HepG2 (cell line): ENCODE data around the gene DUSP7.

Experiments
- EZH2 ChIP-seq: conservative IDR thresholded peaks from 2 replicates; pipeline ENCODE4 v1.6.1; 2012; ENCODE audit warnings: mild to moderate bottlenecking, low read depth, low read length, moderate library complexity
- FOXP1 ChIP-seq, 2 experiments: fragments of 450-650 bp in 1 of 2; IDR thresholded peaks; 2 replicates each; pipeline ENCODE4 v1.6.1; 2017 to 2018; ENCODE audit warnings: antibody characterized with exemption in 1 of 2
- STAT5B ChIP-seq: sonication (generic); formaldehyde crosslinking; IDR thresholded peaks from 2 replicates; pipeline ENCODE4 v1.4.0; 2020; ENCODE audit warnings: missing genetic modification reagents
- ZFP36L1 ChIP-seq: sonication (generic); formaldehyde crosslinking; IDR thresholded peaks from 2 replicates; pipeline ENCODE4 v1.8.0; 2022; ENCODE audit warnings: mild to moderate bottlenecking, missing genetic modification reagents, moderate library complexity
- ZSCAN30 ChIP-seq: sonication (generic); formaldehyde crosslinking; IDR thresholded peaks from 2 replicates; pipeline ENCODE4 v1.5.0; 2020; ENCODE audit warnings: mild to moderate bottlenecking, missing genetic modification reagents
- TF ChIP-seq, protein P1 (sequence below), 2 experiments: IDR thresholded peaks; 2 replicates each; pipeline ENCODE4 v1.6.1; 2011 to 2012; ENCODE audit warnings: low read length in 2 of 2, borderline replicate concordance in 1 of 2, low read depth in 1 of 2, mild to moderate bottlenecking in 1 of 2, moderate library complexity in 1 of 2
- TF ChIP-seq, protein P2 (sequence below): sonication (generic); formaldehyde crosslinking; IDR thresholded peaks from 2 replicates; pipeline ENCODE4 v1.5.0; 2020; ENCODE audit warnings: mild to moderate bottlenecking, missing genetic modification reagents, moderate library complexity
- TF ChIP-seq, protein P3 (sequence below): sonication (generic); formaldehyde crosslinking; IDR thresholded peaks from 2 replicates; pipeline ENCODE4 v1.4.0; 2020; ENCODE audit warnings: missing genetic modification reagents
- TF ChIP-seq, protein P4 (sequence below): IDR thresholded peaks from 2 replicates; pipeline ENCODE4 v1.6.1; 2016; ENCODE audit warnings: missing compliant biosample characterization, missing genetic modification reagents, borderline replicate concordance

DNA sequence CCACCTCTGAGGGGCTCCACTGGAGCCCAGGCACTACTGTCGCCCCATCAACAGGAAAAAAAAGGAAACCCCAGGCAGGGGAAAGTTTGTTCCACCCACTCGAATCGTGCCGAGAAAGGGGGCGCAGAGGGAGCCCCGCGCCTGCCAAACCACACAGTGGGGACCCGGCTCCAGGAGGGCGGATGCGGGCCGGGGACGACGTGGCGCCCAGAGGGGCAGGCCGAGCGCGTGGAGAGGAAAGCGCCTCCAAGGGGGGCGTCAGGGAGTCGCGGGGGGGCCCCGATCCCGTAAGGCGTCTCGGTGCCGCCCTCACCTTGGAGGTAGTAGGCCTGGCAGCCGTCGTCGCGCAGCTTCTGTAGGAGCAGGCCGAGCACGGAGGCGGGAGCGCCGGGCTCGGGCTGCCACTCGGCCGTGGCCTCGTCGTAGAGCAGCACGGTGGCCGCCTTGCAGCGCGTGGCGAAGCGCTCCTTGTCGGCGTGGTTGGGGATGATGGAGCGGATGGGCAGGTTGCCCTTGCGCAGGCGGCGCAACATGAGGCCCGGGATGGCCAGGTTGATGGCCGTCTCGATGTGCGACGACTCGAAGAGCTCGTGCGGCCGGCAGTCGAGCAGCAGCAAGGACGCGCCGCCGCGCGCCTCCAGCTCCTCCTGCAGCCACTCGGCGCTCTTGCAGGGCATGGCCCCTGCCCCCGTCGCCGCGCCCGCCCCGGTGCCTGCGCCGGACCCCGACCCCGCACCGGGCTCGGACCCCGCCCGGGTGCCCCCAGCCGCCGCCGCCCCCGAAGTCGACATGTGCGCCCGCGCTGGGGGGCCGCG lies 627 bp downstream of the DUSP7 start:
- TF ChIP-seq, protein P1, sequence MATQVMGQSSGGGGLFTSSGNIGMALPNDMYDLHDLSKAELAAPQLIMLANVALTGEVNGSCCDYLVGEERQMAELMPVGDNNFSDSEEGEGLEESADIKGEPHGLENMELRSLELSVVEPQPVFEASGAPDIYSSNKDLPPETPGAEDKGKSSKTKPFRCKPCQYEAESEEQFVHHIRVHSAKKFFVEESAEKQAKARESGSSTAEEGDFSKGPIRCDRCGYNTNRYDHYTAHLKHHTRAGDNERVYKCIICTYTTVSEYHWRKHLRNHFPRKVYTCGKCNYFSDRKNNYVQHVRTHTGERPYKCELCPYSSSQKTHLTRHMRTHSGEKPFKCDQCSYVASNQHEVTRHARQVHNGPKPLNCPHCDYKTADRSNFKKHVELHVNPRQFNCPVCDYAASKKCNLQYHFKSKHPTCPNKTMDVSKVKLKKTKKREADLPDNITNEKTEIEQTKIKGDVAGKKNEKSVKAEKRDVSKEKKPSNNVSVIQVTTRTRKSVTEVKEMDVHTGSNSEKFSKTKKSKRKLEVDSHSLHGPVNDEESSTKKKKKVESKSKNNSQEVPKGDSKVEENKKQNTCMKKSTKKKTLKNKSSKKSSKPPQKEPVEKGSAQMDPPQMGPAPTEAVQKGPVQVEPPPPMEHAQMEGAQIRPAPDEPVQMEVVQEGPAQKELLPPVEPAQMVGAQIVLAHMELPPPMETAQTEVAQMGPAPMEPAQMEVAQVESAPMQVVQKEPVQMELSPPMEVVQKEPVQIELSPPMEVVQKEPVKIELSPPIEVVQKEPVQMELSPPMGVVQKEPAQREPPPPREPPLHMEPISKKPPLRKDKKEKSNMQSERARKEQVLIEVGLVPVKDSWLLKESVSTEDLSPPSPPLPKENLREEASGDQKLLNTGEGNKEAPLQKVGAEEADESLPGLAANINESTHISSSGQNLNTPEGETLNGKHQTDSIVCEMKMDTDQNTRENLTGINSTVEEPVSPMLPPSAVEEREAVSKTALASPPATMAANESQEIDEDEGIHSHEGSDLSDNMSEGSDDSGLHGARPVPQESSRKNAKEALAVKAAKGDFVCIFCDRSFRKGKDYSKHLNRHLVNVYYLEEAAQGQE (IDR thresholded peaks at IDR 0.05; ENCODE audit: borderline replicate concordance in 1 of 2, low read depth in 1 of 2, low read length in 2 of 2) = no peak
- TF ChIP-seq ZSCAN30 (CRISPR knock-in tag) (no peak), ZFP36L1 (CRISPR knock-in tag) (no peak), STAT5B (CRISPR knock-in tag) (no peak), EZH2 (no peak), FOXP1 (IDR thresholded peaks at IDR 0.05) (no peak), FOXP1 (CRISPR knock-in tag; IDR thresholded peaks at IDR 0.05) (no peak)
- TF ChIP-seq, protein P2, sequence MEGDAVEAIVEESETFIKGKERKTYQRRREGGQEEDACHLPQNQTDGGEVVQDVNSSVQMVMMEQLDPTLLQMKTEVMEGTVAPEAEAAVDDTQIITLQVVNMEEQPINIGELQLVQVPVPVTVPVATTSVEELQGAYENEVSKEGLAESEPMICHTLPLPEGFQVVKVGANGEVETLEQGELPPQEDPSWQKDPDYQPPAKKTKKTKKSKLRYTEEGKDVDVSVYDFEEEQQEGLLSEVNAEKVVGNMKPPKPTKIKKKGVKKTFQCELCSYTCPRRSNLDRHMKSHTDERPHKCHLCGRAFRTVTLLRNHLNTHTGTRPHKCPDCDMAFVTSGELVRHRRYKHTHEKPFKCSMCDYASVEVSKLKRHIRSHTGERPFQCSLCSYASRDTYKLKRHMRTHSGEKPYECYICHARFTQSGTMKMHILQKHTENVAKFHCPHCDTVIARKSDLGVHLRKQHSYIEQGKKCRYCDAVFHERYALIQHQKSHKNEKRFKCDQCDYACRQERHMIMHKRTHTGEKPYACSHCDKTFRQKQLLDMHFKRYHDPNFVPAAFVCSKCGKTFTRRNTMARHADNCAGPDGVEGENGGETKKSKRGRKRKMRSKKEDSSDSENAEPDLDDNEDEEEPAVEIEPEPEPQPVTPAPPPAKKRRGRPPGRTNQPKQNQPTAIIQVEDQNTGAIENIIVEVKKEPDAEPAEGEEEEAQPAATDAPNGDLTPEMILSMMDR (CRISPR knock-in tag) = peak; percentile 61
- TF ChIP-seq, protein P3, sequence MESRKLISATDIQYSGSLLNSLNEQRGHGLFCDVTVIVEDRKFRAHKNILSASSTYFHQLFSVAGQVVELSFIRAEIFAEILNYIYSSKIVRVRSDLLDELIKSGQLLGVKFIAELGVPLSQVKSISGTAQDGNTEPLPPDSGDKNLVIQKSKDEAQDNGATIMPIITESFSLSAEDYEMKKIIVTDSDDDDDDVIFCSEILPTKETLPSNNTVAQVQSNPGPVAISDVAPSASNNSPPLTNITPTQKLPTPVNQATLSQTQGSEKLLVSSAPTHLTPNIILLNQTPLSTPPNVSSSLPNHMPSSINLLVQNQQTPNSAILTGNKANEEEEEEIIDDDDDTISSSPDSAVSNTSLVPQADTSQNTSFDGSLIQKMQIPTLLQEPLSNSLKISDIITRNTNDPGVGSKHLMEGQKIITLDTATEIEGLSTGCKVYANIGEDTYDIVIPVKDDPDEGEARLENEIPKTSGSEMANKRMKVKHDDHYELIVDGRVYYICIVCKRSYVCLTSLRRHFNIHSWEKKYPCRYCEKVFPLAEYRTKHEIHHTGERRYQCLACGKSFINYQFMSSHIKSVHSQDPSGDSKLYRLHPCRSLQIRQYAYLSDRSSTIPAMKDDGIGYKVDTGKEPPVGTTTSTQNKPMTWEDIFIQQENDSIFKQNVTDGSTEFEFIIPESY (CRISPR knock-in tag) = no peak
- TF ChIP-seq, protein P4, sequence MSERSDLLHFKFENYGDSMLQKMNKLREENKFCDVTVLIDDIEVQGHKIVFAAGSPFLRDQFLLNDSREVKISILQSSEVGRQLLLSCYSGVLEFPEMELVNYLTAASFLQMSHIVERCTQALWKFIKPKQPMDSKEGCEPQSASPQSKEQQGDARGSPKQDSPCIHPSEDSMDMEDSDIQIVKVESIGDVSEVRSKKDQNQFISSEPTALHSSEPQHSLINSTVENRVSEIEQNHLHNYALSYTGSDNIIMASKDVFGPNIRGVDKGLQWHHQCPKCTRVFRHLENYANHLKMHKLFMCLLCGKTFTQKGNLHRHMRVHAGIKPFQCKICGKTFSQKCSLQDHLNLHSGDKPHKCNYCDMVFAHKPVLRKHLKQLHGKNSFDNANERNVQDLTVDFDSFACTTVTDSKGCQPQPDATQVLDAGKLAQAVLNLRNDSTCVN (CRISPR knock-in tag) = peak; percentile 78
